Loucy (cell line): ENCODE data around the gene TCN2.

Source experiments
- H2AFZ ChIP-seq: fragments of 200-600 bp; sonication (generic); 2 replicates; pipeline ENCODE4 v1.6.0; 2016; ENCODE audit warnings: antibody characterized with exemption, mild to moderate bottlenecking, low read length, moderate library complexity
- H3F3A ChIP-seq: fragments of 200-600 bp; 2 replicates; pipeline ENCODE4 v1.6.0; 2016; ENCODE audit warnings: antibody characterized with exemption, low read depth, mild to moderate bottlenecking
- H3K27me3 ChIP-seq: fragments of 200-600 bp; sonication (generic); 2 replicates; pipeline ENCODE4 v1.6.1; 2014; ENCODE audit warnings: low read length, mild to moderate bottlenecking; ENCODE audit not compliant: insufficient read depth, poor library complexity, severe bottlenecking
- H3K36me3 ChIP-seq: fragments of 200-600 bp; sonication (generic); 2 replicates; pipeline ENCODE4 v1.6.1; 2016; ENCODE audit warnings: low read length; ENCODE audit not compliant: insufficient read depth
- H3K4me1 ChIP-seq: fragments of 200-600 bp; sonication (generic); 2 replicates; pipeline ENCODE4 v1.5.1; 2014; ENCODE audit warnings: low read length, mild to moderate bottlenecking; ENCODE audit not compliant: insufficient read depth, poor library complexity, severe bottlenecking
- H3K4me2 ChIP-seq: fragments of 200-600 bp; sonication (generic); 2 replicates; pipeline ENCODE4 v1.6.0; 2014; ENCODE audit warnings: antibody characterized with exemption, low read length, low read depth, mild to moderate bottlenecking; ENCODE audit not compliant: poor library complexity, severe bottlenecking
- H3K4me3 ChIP-seq: fragments of 200-600 bp; sonication (generic); 2 replicates; pipeline ENCODE4 v1.5.1; 2014; ENCODE audit warnings: low read length, mild to moderate bottlenecking, mixed read lengths; ENCODE audit not compliant: poor library complexity, severe bottlenecking
- H3K79me2 ChIP-seq: fragments of 200-600 bp; sonication (generic); 2 replicates; pipeline ENCODE4 v1.6.1; 2014; ENCODE audit warnings: low read length; ENCODE audit not compliant: insufficient read depth
- H3K9ac ChIP-seq: fragments of 200-600 bp; sonication (generic); 2 replicates; pipeline ENCODE4 v1.6.0; 2014; ENCODE audit warnings: mild to moderate bottlenecking, low read depth, low read length, moderate library complexity; ENCODE audit not compliant: poor library complexity, severe bottlenecking
- H3K9me2 ChIP-seq: fragments of 200-600 bp; sonication (generic); replicated peaks from 2 replicates; pipeline ENCODE4 v1.6.1; 2016; ENCODE audit warnings: low read depth, low read length, mixed read lengths
- H3K9me3 ChIP-seq: fragments of 200-600 bp; sonication (generic); 2 replicates; pipeline ENCODE4 v1.6.1; 2014; ENCODE audit warnings: mild to moderate bottlenecking, antibody characterized with exemption, low read length, low read depth; ENCODE audit not compliant: insufficient read depth
- H4K20me1 ChIP-seq: fragments of 200-600 bp; sonication (generic); 2 replicates; pipeline ENCODE4 v1.6.0; 2014; ENCODE audit warnings: antibody characterized with exemption, low read length, mild to moderate bottlenecking; ENCODE audit not compliant: insufficient read depth, poor library complexity, severe bottlenecking
- EZH2phosphoT487 ChIP-seq: fragments of 200-600 bp; IDR thresholded peaks from 2 replicates; pipeline ENCODE4 v1.6.1; 2018; ENCODE audit warnings: antibody characterized with exemption, mild to moderate bottlenecking, moderate library complexity, borderline replicate concordance
- TF ChIP-seq, protein P1 (sequence below): fragments of 200-600 bp; sonication (generic); conservative IDR thresholded peaks from 2 replicates; pipeline ENCODE4 v1.5.1; 2014; ENCODE audit warnings: mild to moderate bottlenecking, antibody characterized with exemption, low read length

The TCN2 gene

GRCh38 chr22:30646518-30647160, 39.7 kb downstream of the TCN2 start:
- H2AFZ ChIP-seq: no peak overlapping the region

GRCh38 chr22:30647536-30647935, 40.6 kb downstream of the TCN2 start:
- no peaks in the 10 kb centered on the region for H3K9me2 ChIP-seq
- no peaks in the 10 kb centered on the region for H3K27me3 ChIP-seq
- no peaks in the 10 kb centered on the region for H3K9me3 ChIP-seq
- H2AFZ ChIP-seq: no peak overlapping the region
- H3K4me2 ChIP-seq: no peak overlapping the region
- H3K9ac ChIP-seq: no peak overlapping the region
- H3K4me1 ChIP-seq: no peaks in the 10 kb centered on the region
- TF ChIP-seq EZH2phosphoT487: no peak
- TF ChIP-seq, protein P1, sequence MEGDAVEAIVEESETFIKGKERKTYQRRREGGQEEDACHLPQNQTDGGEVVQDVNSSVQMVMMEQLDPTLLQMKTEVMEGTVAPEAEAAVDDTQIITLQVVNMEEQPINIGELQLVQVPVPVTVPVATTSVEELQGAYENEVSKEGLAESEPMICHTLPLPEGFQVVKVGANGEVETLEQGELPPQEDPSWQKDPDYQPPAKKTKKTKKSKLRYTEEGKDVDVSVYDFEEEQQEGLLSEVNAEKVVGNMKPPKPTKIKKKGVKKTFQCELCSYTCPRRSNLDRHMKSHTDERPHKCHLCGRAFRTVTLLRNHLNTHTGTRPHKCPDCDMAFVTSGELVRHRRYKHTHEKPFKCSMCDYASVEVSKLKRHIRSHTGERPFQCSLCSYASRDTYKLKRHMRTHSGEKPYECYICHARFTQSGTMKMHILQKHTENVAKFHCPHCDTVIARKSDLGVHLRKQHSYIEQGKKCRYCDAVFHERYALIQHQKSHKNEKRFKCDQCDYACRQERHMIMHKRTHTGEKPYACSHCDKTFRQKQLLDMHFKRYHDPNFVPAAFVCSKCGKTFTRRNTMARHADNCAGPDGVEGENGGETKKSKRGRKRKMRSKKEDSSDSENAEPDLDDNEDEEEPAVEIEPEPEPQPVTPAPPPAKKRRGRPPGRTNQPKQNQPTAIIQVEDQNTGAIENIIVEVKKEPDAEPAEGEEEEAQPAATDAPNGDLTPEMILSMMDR: no peak
- H4K20me1 ChIP-seq: no peaks in the 10 kb centered on the region
- H3K4me3 ChIP-seq: no peak overlapping the region
- H3K79me2 ChIP-seq: no peaks in the 10 kb centered on the region
- no peaks in the 10 kb centered on the region for H3F3A ChIP-seq
- H3K36me3 ChIP-seq: no peaks in the 10 kb centered on the region

More at GRCh38 chr22:30646518-30647160, 39.7 kb downstream of the TCN2 start:
- Histone ChIP-seq H3K36me3 (no peaks in the 10 kb centered on the region), H3K4me2 (no peak overlapping the region), H3K9ac (no peak overlapping the region), H4K20me1 (no peaks in the 10 kb centered on the region), H3K4me1 (no peaks in the 10 kb centered on the region), H3K9me3 (no peaks in the 10 kb centered on the region), H3F3A (no peaks in the 10 kb centered on the region), H3K4me3 (no peak overlapping the region), H3K79me2 (no peaks in the 10 kb centered on the region), H3K9me2 (no peaks in the 10 kb centered on the region), H3K27me3 (no peaks in the 10 kb centered on the region)
- TF ChIP-seq, protein P1: no peak
- no peak for TF ChIP-seq EZH2phosphoT487

DNA sequence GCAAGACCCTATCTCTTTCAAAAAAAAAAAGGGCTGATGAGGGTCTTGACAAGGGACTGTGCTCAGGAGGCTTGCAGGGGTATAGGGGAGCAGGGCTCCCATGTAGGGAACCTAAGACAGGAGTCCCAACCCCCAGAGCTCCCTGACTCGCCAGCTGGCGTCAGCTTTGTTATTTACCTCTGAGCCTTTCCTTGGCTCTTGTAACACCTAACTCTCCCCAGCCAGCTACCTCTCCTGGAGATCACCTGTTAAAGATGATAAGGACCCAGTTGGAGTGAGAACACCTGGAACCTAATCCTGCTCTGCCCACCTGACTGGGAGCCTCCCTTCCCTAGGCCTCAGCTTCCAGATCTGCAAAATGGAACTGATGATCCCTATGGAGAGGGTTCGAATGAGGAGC, 41.9 kb downstream of the TCN2 start:
- Histone ChIP-seq H3F3A (no peaks in the 10 kb centered on the region), H4K20me1 (no peaks in the 10 kb centered on the region), H3K4me3 (no peak overlapping the region), H3K36me3 (no peaks in the 10 kb centered on the region), H3K79me2 (no peaks in the 10 kb centered on the region), H3K9ac (no peak overlapping the region), H2AFZ (no peak overlapping the region), H3K4me2 (no peak overlapping the region), H3K27me3 (no peaks in the 10 kb centered on the region), H3K4me1 (no peaks in the 10 kb centered on the region), H3K9me2 (no peaks in the 10 kb centered on the region), H3K9me3 (no peaks in the 10 kb centered on the region)
- no peak for TF ChIP-seq EZH2phosphoT487
- TF ChIP-seq, protein P1: no peak
